ENCODE data around the gene MAN2B2.

- TF ChIP-seq, protein P1, sequence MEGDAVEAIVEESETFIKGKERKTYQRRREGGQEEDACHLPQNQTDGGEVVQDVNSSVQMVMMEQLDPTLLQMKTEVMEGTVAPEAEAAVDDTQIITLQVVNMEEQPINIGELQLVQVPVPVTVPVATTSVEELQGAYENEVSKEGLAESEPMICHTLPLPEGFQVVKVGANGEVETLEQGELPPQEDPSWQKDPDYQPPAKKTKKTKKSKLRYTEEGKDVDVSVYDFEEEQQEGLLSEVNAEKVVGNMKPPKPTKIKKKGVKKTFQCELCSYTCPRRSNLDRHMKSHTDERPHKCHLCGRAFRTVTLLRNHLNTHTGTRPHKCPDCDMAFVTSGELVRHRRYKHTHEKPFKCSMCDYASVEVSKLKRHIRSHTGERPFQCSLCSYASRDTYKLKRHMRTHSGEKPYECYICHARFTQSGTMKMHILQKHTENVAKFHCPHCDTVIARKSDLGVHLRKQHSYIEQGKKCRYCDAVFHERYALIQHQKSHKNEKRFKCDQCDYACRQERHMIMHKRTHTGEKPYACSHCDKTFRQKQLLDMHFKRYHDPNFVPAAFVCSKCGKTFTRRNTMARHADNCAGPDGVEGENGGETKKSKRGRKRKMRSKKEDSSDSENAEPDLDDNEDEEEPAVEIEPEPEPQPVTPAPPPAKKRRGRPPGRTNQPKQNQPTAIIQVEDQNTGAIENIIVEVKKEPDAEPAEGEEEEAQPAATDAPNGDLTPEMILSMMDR (IDR thresholded peaks at IDR 0.05; ENCODE audit: insufficient read depth, low read length, poor library complexity, severe bottlenecking), result no peak
- TF ChIP-seq EZH2phosphoT487 (conservative IDR thresholded peaks at IDR 0.05; ENCODE audit: low read length), result no peak
Measured at GRCh38 chr4:6567218-6567617, 7.8 kb upstream of the MAN2B2 start.
